ENCODE measurements around the gene PDE6G.

The PDE6G gene

DNA sequence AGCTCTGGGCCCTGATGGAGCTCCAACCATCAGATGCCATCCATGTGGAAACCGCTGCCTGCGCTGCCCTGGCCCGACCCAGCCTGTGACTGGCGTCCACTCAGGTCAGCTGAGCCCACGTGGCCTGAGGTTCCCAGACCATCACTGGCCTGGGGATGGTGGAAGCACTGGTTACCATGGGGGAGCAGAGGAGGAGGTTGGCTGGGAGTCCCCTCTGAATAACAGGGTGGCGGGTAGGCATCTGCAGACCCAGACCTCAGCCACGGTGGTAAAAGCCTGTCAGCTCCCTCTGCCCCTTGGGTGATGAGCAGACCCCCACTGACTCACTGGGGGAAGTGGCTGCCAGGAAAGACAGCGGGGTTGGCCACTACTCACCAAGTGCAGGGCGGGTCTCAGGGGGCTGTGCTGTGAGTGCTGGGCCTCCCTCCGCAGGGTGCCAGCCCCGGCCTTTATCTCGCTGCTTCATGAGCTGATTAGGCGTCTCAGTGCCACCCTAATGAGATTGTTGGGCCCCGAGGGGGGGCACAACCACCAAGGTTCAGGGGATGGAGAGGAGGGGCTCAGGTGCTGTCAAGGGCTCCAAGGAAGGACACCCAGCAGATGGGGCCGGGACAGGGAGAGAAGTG lies at the start of gene PDE6G:
Gene PDE6G, minus strand, starts transcription at position 425 of the 626 bp plus-strand sequence. CDS start 3,237 bp downstream, outside the sequence.
- DNase-seq: no peak

DNA sequence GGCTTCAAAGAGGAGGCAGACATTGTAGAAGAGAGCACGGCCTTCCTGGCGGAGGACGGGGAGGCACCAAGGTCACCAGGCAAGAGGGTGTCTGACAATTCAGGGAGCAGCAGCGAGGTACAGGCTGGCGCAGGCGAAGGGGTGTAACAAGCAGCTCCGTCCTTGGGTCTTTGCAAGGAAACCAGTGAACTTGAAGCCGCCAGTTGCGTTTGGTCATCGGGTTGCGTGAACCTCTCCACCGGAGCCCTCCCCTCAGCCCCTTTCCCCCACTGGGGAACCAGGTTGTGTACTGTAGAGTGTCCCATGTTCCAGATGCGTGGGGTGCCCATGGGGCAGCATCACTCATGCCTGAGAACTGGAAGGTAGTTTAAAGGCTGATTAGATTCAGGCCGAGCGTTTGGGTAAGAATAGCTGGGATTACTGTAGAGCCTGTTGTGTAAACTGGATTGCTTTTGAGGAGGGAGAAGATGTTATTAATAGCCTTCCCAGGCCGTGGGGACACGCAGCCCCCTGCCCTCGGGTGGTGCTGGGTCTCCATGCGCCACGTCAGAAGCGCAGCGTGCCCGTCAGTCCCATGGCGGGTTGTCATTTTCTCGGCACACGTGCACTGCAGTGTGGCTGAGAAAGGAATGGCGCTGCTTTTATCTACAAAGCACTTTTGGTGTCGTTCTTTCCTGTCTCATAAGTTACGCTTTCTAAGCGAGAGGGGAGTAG lies 49.3 kb upstream of the PDE6G start:
- DNase-seq: no peak

DNA sequence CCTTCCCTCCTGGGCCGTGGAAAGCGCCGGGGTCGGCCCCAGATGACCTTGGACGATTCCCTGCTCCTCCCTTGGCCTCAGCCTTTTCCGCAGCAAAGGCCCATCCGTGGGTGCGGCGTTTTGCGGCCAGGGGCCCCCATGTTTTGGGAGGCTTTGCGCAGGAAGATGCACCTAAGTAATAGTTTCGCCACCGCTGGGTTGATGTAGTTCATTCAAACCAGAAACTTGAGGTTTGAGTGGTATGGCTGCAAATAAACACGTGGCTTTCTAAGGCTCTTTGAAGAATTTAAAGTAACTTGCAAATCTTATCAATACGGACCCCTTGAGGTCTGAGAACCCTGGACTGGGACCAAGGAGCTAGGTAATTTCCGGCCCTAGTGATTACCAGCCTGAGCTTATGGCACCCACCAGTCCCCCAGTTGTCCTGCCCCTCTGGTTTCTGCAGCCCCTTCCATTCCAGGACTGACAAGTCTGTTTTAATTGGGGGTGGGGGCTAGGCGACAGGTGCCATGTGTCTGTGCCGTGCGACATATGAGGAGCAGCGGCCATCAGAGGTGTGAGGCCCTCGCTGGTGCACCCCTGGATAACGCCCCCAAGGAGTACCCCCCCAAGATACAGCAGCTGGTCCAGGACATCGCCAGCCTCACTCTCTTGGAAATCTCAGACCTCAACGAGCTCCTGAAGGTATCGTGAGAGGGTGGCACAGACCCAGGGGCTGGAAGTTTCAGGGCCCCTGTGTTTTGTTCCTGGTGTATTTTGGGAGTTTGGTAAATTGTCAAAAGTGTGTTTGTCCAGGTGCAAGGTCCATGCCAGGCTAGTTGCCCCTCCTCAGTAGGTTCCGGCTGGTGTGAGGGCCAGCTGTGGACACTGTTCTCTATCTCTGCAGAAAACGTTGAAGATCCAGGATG lies 47.7 kb upstream of the PDE6G start:
- DNase-seq: no peak

DNA sequence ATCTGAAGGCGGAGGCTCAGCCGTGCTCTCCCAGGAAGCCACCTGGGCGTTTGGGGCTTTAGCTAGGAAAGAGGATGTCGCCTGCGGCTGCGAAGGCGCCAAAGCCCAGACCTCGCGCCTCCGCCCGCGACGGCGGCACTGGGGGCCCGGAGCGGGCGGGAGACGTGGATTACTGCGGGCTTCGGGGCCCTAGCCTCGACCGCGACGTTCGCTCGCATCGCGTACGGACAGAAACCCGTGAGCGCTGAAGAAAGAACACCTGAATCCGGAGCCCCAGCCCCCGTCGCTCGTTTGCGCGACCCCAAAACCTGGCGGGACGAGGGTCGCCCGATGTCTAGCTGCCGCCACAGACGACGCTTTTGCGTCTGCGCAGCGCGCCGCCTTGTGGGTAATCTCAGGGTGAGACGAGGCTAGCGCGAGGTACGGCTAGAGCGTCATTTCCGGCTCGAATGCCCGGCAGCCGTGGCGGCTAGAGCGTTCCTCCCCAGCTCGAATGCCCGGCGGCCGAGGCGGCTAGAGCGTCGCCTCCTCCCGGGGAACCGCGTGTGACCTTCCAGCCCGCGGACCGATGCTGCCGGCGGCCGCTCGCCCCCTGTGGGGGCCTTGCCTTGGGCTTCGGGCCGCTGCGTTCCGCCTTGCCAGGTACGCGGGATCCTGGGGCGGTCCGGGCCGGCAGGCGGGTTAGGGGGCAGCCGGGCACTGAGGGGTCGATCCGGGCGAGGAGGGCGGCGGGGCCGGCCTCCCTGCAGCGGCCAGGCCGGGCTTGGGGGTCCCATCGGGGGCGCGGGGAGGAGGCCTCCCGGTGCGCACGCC lies 46.8 kb upstream of the PDE6G start, which contains the start of gene MRPL12:
Gene MRPL12, plus strand, starts transcription at position 434 of the 813 bp plus-strand sequence. Its CDS starts 135 bp downstream, at position 569.
- peak; percentile 88 for DNase-seq

DNA sequence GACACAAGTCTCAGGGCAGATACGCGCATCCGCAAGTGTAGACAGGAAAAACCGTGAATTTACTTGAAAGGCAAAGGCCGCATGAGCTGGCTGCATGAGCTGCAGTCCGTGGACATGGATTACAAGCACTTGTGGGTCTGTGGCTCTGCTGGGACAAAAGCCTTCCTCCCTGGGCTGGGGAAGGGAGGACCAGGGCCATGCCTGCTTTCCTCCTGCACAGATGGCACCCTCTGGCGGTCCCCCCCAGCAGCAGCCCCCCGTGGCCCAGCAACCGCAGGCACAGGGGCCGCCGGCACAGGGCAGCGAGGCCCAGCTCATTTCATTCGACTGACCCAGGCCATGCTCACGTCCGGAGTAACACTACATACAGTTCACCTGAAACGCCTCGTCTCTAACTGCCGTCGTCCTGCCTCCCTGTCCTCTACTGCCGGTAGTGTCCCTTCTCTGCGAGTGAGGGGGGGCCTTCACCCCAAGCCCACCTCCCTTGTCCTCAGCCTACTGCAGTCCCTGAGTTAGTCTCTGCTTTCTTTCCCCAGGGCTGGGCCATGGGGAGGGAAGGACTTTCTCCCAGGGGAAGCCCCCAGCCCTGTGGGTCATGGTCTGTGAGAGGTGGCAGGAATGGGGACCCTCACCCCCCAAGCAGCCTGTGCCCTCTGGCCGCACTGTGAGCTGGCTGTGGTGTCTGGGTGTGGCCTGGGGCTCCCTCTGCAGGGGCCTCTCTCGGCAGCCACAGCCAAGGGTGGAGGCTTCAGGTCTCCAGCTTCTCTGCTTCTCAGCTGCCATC lies 45.1 kb upstream of the PDE6G start:
- DNase-seq: no peak

DNA sequence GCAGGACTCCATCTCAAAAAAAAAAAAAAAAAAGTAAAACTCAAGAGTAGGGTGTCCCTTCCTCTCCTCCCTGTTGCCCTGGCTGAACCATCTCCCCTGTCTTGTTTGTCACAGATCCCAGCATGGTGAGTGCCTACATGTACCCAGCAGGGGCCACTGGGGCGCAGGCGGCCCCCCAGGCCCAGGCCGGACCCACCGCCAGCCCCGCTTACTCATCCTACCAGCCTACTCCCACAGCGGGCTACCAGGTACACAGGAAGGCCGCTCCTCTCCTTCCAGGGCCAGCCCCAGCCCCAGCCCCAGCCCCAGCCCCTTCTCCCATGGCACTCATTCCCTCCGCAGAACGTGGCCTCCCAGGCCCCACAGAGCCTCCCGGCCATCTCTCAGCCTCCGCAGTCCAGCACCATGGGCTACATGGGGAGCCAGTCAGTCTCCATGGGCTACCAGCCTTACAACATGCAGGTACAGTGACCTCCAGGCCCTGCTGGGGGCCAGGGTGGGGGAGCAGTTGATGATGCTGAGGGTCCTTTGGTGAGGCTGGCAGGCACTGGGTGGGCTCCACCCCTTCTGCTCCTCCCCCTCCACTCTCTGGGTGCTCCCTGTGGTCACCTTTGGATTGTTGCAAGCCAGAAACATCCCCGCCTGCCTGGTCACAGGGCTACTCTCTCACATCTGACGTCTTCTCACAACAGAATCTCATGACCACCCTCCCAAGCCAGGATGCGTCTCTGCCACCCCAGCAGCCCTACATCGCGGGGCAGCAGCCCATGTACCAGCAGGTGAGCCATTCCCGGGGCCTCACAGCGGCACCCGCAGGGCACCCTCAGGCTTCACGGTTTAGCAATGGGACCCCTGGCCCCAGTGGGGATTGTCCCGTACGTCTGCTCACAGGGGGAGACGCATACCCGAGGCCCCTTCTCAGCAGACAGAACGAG lies 44.3 kb upstream of the PDE6G start:
- DNase-seq: no peak

DNA sequence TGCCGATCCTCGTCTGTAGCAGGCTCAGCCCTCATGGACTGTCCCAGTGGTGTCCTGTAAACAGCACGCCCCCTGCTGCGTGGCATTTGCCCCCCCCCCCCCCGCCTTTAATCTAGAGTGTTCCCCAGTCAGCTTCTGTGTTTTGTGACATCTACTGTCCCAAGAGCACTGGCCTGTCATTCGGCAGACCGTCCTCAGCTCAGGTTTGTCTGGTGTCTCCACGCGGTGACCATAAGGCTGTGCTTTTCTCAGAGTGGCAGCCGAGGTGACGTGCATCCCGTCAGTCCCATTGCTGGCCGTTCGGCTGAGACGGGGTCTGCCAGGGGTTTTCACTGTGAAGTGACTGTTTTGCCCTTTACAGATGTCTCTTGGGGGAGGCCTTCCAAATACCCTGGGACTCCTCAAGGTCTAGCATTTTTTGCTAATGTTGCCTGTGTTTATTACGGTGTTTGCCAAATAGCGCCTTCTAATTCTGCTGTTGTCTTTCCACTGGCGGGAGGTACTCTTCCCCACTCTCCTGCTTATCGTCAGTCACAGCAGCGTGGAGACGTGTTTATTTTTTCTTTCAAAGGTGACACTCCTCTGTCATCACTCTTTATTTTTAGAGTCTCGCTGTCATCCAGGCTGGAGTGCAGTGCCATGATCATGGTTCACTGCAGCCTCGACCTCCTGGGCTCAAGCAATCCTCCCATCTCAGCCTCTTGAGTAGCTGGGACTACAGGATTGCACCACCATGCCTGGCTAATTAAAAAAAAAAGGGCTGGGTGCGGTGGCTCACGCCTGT lies 41.1 kb upstream of the PDE6G start:
- no peak for DNase-seq

DNA sequence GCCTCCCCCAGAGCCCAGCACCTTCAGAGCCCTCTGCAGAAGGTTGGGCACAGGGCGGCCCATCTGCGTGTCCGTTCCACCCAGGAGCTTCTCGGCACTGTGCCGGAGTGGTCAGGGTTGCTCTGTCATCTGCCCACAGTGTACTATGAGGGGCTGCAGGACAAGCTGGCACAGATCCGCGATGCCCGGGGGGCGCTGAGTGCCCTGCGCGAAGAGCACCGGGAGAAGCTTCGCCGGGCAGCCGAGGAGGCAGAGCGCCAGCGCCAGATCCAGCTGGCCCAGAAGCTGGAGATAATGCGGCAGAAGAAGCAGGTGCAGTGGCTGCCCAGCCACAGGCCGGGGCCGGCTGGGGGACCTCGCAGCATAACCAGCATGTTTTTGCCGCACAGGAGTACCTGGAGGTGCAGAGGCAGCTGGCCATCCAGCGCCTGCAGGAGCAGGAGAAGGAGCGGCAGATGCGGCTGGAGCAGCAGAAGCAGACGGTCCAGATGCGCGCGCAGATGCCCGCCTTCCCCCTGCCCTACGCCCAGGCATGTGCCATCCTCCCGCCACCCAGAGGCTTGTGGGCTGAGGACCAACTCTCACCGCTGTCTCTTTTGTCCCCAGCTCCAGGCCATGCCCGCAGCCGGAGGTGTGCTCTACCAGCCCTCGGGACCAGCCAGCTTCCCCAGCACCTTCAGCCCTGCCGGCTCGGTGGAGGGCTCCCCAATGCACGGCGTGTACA lies 40.0 kb upstream of the PDE6G start:
- DNase-seq: no peak

DNA sequence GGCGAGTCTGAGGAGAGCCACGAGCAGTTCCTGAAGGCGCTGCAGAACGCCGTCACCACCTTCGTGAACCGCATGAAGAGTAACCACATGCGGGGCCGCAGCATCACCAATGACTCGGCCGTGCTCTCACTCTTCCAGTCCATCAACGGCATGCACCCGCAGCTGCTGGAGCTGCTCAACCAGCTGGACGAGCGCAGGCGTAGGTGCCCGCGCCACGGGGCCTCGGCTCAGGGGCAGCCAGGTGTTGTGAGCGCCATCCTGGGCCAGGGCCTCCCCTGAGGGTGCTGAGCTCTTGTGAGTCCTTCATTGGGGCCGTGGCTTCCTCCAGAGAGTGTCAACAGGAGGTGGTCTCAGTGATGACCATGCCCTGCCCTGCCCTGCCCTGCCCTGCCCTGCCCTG lies 39.5 kb upstream of the PDE6G start:
- DNase-seq: no peak

DNA sequence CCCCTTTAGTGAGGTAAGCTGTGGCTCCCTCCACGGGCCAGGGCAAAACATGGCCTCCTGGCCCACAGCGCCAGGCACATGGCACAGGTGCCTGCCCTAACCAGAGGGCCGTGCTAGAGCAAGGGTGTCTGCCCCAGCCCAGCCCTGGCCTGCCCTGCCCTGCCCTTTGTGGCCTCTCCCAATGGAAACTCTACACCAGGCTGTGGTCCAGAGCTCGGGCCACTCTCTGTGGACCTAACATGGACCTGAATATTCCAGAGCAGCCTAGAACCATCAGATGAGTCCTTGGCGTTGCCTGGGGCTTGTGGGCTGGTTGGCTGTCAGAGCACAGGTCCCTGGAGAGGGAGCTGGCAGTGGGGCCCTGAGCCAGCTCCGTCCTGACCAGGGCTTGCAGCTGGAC lies 38.9 kb upstream of the PDE6G start:
- no peak for DNase-seq

DNA sequence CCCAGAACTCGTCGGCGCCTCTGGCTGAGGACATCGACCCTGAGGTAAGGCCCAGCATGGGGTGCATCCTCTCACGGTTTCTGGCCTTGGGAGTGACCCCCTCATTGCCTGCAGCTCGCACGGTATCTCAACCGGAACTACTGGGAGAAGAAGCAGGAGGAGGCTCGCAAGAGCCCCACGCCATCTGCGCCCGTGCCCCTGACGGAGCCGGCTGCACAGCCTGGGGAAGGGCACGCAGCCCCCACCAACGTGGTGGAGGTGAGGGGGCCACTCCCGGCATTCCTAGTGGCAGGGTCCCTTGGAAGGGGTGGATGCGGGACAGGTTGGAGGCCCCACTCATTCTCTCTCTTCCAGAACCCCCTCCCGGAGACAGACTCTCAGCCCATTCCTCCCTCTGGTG lies 38.5 kb upstream of the PDE6G start:
- DNase-seq: no peak

DNA sequence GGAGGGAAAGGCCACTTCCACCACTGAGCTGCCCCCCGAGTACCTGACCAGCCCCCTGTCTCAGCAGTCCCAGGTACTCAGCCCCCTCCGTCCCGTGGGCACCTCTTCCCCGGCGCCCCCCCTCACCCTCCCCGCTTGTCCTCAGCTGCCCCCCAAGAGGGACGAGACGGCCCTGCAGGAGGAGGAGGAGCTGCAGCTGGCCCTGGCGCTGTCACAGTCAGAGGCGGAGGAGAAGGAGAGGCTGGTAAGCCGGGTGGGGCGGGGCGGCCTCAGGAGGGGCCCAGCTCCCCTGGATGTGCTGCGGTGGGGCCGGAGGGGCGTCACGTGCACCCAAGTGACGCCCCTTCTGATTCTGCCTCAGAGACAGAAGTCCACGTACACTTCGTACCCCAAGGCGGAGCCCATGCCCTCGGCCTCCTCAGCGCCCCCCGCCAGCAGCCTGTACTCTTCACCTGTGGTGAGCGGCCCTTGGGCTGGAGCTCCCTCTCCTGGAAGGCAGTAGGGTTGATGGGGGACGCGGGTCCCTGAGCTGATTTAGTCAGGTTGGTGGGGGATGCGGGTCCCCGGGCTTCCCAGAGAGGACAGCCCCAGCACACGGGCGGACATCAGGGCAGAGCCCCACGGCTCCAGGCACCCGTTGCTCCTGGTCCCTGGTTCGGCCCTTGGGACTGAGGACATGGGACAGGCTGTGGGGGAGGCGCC lies 37.3 kb upstream of the PDE6G start:
- DNase-seq: no peak

DNA sequence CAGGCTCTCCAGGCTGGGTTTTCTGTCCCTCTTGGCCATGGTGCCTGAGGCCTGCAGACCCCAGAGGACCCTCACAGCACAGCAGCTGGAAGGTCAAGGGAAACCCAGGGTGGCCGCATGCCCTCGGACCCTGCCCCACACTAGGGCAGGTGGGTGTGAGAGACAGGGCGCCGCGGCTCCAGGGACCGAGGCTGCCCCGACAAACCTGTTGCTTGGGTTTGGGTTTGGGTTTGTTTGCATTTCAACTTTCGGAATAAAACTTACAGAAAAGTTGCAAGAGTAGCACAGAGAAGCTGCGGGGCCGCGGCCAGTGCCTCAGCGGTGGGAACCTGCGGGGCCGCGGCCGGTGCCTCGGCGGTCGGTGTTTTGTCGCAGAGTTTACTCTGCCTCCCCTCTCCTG lies 35.3 kb upstream of the PDE6G start:
- DNase-seq: no peak

DNA sequence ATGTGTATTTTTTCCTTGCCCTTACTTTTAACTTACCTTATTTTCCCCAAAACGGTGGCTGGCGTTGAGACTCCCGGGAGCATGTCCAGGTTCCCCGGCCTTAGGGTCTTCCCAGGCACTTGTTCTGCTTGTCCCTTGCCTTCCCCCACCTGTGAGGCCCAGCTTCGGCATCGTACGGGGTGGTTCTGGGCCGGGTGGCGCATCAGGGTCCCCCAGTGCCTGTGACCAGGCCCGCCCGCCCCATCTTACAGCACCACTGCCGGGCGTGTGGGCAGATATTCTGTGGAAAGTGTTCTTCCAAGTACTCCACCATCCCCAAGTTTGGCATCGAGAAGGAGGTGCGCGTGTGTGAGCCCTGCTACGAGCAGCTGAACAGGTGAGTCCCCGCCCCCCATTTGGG lies 34.9 kb upstream of the PDE6G start:
- DNase-seq: no peak

DNA sequence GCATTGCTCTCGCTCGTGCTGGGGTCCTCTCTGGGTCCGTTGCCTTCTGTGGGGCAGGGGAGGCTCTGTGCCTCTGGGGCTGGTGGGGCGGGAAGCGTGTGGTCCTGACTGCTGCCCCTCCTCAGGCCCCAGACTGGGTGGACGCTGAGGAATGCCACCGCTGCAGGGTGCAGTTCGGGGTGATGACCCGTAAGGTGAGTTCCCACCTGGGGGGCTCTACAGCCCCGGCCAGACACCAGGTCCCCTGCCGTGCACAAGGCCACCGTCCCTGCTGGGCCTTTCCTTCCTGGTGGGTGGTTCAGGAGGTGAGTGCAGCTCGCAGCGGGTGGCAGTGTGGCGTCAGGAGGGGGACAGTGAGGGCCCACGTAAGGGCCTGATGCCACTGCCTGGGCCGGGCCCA lies 34.2 kb upstream of the PDE6G start:
- DNase-seq: no peak

DNA sequence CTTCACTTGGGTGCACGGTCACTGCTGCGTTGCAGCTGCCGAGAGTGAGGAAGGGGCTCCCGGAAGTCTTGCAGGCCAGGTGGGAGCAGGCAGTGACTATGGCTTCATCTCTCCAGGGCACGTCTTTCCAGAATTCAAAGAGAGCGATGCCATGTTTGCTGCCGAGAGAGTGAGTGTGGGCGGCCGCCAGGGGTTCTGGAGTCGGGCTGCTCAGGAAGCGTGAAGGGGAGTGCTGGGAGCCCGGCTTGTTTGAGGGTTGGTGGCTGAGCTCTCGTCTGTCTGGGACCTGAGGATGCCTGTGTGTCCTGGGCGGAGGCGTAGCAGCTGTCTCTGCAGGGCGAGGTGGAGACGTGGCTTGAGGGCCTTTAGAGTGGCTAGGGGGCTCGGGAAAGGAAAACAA lies 33.7 kb upstream of the PDE6G start:
- no peak for DNase-seq

DNA sequence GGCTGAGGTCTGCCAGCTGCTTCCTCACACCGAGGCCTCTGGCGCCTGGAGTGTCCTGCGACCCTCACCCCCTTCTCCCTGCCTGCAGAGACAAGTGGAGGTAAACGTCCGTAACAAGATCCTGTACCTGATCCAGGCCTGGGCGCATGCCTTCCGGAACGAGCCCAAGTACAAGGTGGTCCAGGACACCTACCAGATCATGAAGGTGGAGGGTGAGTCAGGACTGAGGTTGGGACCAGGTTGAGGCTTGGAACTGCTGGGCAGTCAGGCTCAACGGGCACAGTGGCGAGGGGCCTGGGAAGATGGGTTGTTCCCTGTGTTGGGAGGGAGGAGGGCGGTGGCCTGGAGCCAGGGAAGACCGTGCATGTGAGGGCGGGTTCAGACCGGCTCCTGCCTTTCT lies 32.3 kb upstream of the PDE6G start:
- no peak for DNase-seq

DNA sequence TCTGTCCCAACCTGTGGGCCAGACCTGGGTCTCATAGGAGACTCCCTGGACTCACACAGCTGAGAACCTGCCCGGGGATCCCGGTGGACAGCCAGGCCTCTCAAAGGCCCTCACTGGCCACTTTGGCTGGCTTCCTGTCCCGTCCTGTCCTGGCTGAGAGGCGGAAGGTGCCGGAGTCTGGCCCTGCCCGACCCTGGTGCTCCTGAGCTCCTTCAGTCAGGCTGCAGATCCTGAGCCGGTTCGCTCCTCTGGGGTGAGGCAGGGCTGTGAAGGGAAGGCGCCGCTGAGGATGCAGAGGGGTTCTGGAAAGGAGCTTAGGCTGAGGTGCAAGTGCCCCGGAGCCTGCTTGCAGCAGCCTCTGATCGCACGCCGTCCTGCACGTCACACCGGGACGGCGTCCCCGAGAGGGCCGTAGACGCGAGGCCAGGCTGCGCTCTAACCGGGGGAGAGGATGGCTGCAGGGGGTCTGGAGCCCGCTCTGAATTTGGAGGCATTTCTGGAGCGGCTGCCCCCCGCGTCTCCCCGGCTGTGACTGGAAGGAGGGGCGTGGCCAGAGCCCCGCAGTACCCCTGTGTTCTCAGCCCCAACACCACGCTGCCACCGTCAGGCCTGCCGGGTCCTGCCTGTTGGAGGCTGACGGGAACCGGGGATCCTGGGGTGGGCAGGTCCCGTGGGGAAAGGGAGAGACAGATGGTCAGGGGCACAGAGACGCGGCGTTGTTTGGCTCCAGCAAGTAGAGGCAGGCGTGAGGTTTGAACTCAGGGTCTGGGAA lies 31.6 kb upstream of the PDE6G start:
- no peak for DNase-seq

Measured in activated CD8-positive, alpha-beta memory T cell treated with anti-CD3 and anti-CD28 coated beads, Interleukin-2, amount 50 U/mL, for 4 hours (primary cell).